Lung microvascular endothelial cell (primary cell): ENCODE data around the gene KRT23. TPM values are rescaled to one million over a fixed set of nuclear protein-coding genes. Genes with fewer than 3 reads are reported as not detected.
A peak's percentile ranks its signal among the peaks of the same experiment; 100 is the strongest.

Experiments
- DNase-seq, 2 donors: peaks; one replicate each; pipeline versions ENCODE4 v3.0.0 to v3.0.0-alpha.2; 2010; ENCODE audit warnings: low read depth in 2 of 2
- total RNA-seq: library from RNA; depleted of rRNA; stranded (reverse); fragments of >200 nt; gene quantifications from 2 replicates; pipeline ENCODE4 v1.2.1, GENCODE V29; 2014

KRT23 gene
- total RNA-seq, 1 donor from 2014 or later, result 1.6 TPM

DNA sequence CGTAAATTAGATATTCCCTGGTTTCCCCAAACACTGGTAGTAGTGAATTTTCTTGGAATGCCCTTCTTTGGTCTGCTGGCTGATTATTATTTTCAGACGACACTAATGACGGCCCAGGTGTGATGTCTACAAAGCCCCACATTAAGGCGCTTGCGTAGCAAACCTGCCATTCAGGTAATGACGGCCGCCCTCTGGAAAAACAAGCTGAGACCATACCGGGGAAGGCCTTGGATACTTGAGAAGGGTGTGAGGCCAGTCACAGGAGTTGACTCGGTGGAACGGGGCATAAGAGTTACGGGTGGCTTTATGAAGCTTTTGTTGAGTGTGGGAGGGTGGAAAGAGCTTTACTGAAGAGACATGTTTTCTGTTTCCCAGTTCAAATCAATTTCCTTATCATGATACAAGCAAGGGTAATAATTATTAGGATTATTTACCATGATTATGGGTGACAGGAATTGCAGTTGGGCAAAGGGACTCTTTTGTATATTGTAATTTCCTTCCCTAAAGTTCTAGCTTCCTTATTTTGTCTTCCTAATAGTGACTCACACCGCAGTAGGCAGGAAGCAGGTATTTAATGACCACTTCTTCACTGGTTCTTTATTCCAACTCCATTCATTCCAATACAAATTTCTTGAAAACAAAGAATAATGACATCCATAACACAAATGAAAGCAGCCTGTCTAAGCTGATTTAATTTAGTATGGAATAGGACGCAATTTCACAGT is 24.8 kb downstream of the KRT23 start:
- DNase-seq, result peak in 1 of 2 donors; percentile 15

DNA sequence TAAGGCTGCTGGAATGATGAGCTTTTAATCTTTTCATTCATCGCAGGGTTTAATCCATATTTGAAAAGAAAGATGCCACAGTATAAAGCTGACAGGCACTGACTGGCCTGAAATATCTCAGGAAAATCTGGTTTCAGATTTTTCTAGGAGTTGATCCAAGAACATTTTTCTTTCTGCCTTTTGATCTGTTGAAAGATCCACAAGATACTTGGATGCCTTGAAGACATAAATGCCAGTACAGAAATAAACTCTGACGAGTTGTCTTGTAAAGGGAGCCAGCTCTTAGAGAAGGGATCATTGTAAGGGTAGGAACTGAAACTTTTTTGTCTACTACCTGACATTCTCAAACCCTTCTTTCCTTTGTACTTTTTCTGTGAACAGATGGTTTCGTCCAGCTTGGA is 27.0 kb downstream of the KRT23 start:
- DNase-seq, result no peak

DNA sequence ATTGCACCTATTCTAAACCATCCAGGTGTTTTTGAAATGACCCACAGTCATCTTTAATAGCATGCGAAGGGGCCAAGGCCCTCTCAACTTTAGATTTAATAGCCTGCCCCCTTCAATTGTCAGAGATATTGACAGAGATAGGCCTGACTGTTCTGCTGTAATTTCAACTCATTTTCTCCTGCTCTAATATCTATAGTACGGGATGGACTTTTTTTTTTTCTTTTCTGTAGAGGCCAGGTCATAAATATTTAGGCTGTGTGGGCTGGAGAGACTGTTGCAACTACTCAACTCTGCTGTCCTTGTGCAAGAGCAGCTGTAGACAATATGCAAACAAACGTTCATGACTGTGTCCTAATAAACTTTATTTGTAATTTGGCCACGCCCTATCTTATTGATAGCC is 27.7 kb downstream of the KRT23 start:
- no peak for DNase-seq

DNA sequence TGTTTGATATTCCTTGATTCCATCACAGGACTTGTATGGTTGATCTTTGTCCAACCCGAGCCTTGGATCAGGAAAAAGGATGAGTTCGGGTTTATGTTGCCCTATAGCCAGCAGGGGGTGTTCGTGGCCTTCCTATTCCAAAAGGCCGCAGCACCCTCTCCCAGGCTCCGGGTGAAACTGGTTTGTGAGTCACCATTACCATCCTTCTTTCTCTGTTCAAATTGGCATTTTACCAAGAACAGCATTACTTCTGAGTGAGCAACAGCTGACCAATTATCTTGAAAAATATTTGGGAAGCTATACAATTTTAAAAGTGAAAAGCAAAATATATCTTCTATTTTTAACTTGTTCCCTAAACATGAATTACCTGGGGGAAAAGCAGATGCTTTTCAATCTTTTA is 28.1 kb downstream of the KRT23 start:
- DNase-seq, result peak; percentile 90 to 92

DNA sequence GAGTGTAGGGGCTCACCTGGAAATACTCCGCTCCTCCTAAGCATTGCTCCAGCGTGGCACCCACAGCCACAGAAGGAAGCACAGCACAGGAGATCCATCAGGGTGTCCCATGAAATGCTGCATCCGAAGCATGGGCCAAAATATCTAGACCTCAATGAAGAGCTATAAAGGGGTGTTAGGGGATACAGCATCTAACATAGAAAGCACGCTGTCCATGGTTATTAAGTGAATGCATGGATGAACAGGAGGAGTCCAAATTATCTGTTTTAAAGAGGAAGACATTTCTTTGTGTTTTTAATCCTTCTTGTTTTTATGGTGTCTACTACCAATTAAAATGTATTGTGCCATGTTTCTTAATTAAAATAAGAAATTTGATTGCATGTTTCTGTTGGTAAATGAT is 30.8 kb downstream of the KRT23 start:
- no peak for DNase-seq

DNA sequence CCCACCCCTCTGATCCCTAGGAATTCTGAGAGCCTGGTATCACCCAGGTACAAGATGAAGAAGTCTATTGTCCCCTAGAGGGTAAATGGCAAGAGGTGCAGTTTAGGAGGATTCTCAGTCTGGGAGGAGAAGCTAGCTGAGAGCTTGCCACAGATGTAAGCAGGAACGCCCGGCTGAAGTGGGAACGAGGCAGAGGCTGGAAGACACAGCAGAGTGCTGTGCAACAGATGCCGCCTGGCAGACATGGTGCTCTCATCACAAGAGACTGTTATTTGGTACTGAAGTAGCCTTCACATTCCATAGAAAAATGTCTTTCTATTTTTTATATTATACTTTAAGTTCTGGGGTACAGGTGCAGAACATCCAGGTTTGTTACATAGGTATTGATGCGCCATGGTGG is 32.1 kb downstream of the KRT23 start:
- no peak for DNase-seq

DNA sequence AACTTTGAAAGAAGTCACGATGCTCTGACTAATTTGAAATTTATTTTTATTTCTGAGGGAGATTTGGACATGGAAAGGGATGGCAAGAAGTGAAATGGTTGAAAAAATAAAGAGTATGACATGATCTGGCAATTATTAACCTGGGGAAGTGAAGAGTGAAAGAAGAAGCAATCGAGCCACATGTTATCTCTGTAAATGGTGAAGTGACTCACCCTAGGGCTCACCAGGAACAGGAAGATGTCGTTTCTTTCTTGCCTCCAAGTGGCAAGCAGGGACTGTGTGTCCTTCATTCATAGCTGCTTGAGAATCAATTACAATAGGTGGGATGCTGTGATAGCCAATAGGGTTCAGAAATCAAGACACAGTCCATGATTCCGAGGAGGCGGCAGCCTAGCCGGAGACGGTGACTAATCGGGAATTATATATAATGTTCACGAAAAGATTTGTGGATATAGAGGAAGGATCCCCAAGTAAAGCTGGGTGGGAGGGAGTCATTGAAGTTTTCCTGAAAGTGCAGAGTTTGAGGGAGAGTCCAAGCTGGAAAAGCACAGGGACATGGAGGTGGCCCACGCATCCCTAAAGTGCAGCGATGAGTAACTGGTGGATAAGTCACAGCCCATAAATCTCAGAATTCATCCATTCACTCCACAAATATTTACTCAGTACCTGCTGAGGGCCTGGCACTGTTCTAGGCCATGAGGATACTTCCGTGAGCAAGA is 34.2 kb downstream of the KRT23 start:
- DNase-seq, result no peak

DNA sequence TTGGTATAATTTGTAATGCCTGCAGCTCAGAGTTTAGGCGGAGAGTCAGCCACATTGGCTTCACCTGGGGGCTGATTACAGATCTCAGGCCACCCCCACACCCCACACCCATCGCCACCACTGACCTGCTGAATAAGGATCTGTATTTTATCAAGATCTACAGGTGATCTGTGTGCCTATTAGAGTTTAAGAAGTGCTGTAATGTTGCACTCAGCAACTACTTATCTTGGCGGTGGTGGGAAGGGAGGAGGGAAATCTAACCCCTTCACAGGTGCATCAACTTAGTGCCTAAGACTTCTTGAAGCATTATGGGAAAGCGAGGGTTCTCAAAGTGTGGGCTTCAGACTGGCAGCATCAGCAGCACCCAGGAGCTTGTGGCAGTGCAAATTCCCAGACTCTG is 34.9 kb downstream of the KRT23 start:
- DNase-seq, result no peak

DNA sequence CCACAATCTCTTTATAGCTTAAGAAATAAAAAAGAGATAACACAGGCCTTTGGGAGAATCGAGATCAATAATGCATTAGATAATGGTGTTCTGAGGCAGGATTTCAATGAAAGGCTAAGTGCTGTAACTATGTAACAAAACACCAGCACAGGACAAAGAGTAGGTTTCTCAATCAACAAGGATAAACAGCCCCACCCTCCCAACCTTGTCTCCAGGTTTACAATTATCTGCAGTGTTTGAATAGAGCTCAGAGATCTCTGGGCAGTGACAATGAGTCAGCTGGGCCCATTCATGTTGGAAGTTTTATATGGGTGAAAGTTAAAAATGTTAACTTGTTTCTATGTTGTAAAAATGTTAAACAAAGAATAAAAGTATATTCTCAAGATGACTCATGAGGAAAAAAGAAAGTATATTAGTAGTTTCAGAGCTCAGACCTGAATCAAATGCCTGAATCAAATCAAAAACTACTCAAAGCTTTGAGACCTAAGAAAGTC is 35.4 kb downstream of the KRT23 start:
- DNase-seq, result no peak

DNA sequence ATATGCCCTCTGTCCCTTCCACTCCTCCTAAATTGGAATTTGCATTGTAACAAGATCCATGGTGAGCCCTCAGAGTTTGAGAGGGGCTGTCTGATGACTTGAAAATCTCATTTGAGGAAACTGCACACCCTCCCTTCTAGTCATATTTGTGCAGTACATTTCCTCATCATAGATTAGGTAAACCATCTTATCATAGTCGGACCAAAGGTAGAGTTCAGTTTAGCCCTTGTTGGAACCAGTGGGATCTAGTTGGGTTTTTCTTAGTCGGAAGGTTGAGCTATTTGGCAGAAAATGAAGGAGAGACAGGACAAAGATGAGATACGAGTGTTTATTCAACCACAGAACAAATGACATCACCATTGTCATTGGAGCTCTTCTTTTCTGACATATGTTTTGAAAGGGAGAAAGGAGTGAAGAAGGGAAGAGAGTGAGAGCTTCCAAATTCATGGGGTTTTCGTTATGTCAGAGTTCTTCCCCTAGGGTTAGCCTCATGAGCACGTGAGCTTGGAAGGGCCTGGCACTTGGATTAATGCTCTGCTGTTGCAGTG is 36.6 kb downstream of the KRT23 start:
- DNase-seq, result no peak

DNA sequence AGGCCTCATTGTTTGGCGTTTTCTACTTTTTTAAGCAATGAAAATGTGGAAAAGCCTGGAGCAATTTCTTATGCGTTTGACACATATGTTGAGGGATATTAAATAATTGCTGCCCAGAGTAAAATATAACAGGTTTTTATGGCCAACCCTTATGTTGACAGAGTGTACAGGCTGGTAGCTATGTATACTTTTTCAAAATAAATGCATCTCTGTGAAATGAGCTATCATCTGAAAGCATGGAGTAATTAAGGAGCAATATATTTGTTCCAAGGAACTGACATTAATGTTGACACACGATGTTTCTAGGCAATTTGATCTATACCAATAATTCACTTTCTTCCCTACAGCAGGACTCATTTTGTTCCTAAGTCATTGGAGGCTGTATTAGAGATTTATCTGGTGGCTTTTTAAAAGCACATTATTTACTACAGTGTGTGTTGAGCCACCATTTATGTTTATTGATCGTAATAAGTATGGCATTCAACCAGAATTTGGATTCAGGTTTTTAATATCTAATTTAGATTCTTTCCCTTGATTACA is 40.5 kb downstream of the KRT23 start:
- no peak for DNase-seq

DNA sequence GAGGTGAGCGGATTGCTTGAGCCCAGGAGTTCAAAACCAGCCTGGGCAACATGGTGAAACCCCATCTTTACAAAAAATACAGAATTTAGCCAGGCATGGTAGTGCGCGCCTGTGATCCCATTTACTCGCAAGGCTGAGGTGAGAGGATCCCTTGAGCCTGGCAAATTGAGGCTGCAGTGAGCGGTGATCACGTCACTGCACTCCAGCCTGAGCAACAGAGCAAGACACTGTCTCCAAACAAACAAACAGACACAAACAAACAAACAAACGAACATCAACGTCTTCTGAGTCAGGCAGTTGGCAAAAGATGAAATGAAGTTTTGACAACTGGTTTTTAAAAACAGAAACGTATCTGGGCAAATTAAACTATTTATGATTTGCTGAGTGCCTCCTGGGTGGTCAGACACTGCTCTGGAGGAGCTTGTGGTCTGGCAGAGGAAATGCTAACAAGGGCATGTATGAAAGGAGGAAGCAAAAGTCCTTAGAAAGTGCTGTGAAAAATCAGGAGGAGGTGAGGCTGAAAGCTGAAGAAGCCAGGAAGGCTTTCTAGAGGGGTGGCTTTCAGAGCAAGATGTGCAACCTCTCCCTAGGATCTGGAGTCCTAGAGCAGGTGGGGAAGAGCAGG is 42.2 kb downstream of the KRT23 start:
- no peak for DNase-seq

DNA sequence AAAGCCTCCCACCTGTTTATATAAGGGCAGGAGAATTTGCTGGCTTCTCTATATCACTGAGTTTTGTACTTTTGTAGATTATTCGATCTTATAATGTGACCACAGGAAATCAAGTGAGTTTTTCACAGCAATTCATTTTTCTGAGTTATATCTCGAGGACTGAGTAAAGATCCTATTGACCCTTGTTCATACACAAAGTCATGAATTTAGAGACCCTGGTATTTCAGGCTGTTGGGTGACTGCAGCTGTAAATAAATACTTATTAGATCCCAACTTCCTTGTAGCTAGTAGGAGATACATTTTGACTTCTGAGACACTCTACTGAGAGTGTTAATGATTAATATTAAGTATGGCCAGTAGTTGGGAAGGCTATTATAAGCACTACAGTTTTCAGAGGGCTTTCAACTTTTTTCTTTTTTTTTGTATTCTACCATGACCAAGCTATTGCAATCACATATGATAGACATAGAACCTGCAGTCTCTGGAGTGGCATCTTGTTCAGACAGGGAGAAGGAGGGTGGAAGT is 49.2 kb downstream of the KRT23 start:
- DNase-seq, result no peak

DNA sequence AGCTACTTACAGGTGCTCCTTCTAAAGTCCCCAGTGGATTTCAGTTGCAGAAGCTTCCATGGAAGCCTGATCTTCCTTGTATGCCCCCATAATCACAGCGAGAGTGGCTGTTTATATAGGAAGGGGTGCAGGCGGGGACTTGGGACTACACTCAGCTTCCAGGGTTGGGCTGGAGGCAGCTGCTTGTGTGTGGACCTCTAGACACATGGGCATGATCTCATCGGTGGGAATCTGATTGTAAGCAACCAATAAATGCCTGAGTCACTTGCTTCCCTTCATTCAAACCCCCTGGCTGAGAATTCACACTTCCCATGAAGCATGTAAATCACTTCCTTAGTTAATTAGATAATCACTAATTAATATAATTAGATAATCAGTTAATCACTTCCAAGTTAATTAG is 51.4 kb downstream of the KRT23 start:
- DNase-seq, result peak in 1 of 2 donors; percentile 14

DNA sequence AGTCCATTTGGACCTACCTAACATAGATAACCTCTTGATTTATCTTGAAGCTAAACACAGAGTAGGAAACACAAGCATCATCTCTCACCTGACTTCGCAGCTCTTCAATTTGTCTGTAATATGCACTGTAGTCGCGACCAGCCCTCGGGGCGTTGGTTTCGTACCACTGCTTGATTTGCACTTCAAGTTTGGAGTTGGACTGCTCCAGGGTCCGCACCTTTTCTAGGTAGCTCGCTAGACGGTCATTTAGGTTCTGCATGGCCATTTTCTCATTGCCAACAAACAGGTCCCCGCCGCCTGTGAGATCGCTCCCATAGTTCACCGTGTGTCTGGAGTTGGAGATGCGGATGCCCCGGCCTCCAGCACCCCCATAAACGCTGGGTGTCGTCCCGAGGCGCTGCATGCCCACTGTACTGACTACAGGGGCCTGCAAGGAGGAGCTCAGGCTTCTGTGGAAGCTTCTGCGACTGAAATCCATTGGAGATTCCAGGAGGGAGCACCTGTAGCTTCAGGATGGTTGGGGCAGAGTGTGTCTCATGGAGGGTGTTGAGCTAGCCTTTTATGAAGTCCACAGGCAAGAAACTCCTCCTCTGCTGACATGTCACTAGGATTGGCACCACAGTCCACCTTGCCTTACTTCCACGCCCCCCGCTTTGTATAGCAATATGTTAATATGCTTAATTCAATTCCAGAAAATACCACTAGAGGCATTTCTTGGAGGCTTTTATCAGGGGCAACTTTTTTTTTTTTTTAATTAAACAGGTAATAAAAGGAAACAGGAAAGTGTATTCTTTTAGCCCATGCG is 52.5 kb downstream of the KRT23 start, which contains the start of gene KRT20:
Gene KRT20, minus strand, starts transcription at position 535 of the 805 bp plus-strand sequence. Its CDS starts 57 bp downstream, at position 478.
- DNase-seq, result no peak

DNA sequence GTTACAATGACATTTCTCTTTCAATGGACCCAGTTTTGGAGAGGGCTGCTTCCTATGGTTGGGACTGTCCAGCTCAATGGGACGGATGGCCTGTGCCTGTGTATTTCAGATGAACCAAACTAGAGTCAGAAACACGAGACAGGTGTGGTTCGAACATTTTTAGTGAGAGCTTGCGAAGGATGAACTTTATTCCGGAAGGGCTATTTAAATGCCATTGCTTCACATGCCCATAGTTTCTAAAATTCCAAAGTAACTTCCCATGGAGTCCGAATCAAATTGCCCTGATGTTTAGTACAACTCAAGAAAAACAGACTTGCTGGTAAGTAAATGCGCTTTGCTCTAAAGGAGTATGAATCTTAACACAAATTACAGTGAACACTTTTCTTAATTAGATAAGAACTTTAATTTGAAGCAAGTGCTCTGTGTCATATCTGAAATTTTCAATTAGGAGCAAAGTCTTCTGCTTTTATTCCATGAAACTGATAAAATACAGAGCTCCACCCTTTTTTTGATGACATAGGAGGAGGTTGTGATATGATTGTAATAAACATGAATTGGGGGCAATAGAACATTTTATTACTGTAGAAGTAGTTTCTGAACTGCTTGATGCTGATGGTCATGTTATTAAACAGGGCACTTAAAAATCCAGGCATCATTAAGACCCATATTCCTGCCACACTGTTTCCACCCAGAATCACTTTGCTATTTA is 53.7 kb downstream of the KRT23 start:
- DNase-seq, result no peak

DNA sequence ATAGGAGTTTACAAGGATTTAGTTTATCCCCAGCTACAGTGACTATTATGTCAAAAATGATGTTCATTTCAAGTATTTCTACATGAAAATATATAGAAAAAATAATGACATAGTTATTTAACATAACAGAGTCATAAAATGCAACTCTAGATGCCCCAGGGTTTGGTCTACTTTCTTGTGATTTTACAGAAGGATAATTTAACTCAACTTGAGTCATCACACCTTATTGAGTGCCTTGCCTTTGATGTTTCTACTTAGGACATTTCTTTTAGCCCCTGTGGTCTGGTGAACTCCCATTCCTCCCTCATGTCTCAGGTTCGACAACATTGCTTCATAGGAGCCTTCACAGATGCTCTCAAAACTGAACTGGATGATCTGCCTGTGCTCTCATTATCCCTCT is 54.4 kb downstream of the KRT23 start:
- DNase-seq, result no peak

DNA sequence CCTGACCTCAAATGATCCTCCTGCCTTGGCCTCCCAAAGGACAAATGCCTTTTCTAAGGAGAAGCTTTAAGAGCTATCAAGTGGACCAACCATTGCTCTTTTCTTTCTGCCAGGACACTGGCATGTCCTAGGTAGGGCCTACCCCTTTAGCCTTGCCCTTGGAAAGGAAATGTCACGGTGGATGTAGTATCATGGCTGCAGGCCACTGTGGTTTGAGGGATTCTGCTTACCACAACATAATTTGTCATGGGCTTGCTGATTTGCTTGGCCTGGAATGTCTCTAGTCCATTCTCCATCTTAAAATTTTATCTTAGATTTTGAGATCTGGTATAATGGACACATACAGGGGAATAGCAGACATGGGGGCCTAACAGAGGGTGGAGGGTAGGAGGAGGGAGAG is 58.4 kb downstream of the KRT23 start:
- no peak for DNase-seq

DNA sequence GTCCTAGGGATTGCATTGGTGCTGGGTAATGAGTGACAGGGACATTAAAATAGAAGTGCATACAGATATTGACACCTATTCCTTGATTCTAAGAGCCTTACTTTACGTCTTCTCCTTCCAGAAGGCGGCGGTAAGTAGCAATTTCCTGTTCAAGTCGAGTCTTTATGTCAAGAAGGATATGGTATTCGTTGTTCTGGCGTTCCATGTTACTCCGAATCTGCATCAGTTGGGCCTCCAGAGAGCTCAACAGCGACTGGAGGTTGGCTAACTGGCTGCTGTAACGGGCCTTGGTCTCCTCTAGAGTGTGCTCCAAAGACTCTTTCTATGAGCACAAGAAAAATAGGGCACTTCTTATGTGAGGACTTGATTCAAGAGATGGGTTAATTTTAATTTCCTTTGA is 59.4 kb downstream of the KRT23 start:
- DNase-seq, result no peak

DNA sequence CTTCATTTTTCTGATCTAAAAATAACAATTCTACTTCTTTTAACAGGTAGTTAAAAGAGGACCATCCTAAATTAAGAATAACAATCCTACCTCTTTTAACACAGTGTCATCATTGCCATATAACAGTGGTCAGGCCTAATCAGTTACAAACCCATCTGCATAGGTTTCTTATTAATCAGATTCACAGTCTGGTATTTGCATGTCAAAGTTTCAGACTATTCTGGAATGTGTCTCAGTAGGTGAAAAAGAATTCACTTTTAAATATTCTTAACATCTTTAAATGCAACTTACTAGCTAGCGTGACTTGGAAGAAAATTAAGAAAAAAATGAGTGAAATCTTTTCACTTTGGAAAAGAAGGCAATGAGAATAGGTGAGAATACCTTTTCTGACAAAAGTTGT is 63.6 kb downstream of the KRT23 start:
- DNase-seq, result no peak
